Gastrocnemius medialis (tissue), 4 donors: ENCODE measurements around the gene EPHX1. TPM values are rescaled to one million over a fixed set of nuclear protein-coding genes. Genes with fewer than 3 reads are reported as not detected.
"Not testable (repeated sequence)": the region's sequence is repeated elsewhere in the genome, so short reads cannot be mapped to it uniquely, and the experiment has no call there.

Experiments used
- ATAC-seq, 2 donors: fragments of 150-250 bp; one replicate each; pipeline ENCODE4 v1.9.1; 2016
- DNase-seq, 2 donors: peaks; one replicate each; pipeline ENCODE4 v3.0.0-alpha.2; 2019
- H3K27ac ChIP-seq, 4 donors: fragments of 200-600 bp; sonication (generic); 1 replicate in 1 of 4; 2 replicates in 3 of 4; pipeline ENCODE4 v1.5.1; 2016 to 2018; ENCODE audit warnings: mild to moderate bottlenecking in 2 of 4, moderate library complexity in 1 of 4
- H3K27me3 ChIP-seq, 3 donors: fragments of 200-600 bp; sonication (generic) in 2 of 3; 1 replicate in 1 of 3; 2 replicates in 2 of 3; pipeline versions ENCODE4 v1.5.1 to v1.6.0; 2016 to 2019; ENCODE audit warnings: mild to moderate bottlenecking in 1 of 3, moderate library complexity in 1 of 3
- H3K36me3 ChIP-seq, 2 donors: fragments of 200-600 bp; sonication (generic) in 1 of 2; one replicate each; pipeline ENCODE4 v1.5.1; 2017 to 2018
- H3K4me1 ChIP-seq, 2 donors: fragments of 200-600 bp; sonication (generic) in 1 of 2; one replicate each; pipeline ENCODE4 v1.5.1; 2016 to 2017; ENCODE audit warnings: mild to moderate bottlenecking in 2 of 2
- H3K4me3 ChIP-seq, 4 donors: fragments of 200-600 bp; sonication (generic) in 3 of 4; 1 replicate in 1 of 4; 2 replicates in 3 of 4; pipeline ENCODE4 v1.5.1; 2016 to 2019; ENCODE audit warnings: mild to moderate bottlenecking in 2 of 4
- H3K9me3 ChIP-seq, 3 donors: fragments of 200-600 bp; sonication (generic) in 2 of 3; 1 replicate in 1 of 3; 2 replicates in 2 of 3; pipeline ENCODE4 v1.5.1; 2016 to 2019
- POLR2A ChIP-seq, 2 donors: fragments of 450-650 bp; IDR thresholded peaks; one replicate each; pipeline ENCODE4 v1.6.1; 2017; ENCODE audit warnings: antibody characterized with exemption in 2 of 2, mild to moderate bottlenecking in 2 of 2, moderate library complexity in 2 of 2
- in situ Hi-C, 4 donors: fragments of 200-750 bp; cut with MboI; loops; one replicate each; pipeline versions ENCODE4 v1.15.0 to v1.8.0; 2017; ENCODE audit warnings: low sequenced_read_pairs in 4 of 4
- intact Hi-C: fragments of 100-400 bp; cut with DNase I; formaldehyde crosslinking; loops from one replicate; pipeline ENCODE4 v1.15.1; 2023; ENCODE audit warnings: low total_unique reads
- total RNA-seq, 4 donors: library from RNA; depleted of rRNA; stranded (reverse); fragments of >200 nt; gene quantifications; one replicate each; pipeline versions ENCODE4 v1.1.0 to v1.2.3, GENCODE V29; 2016
- TF ChIP-seq, protein P1 (sequence below), 5 experiments: fragments of 450-650 bp in 3 of 5; fragments of 200-600 bp in 2 of 5; sonication (generic) in 2 of 5; IDR thresholded peaks in 4 of 5; conservative IDR thresholded peaks in 1 of 5; 1 replicate in 4 of 5; 2 replicates in 1 of 5; pipeline ENCODE4 v1.5.1; 2016 to 2019; ENCODE audit warnings: antibody characterized with exemption in 5 of 5, mild to moderate bottlenecking in 3 of 5, moderate library complexity in 3 of 5

The EPHX1 gene
- total RNA-seq, 4 donors from 2014 or later = 65.7 to 155 (median 108) TPM

DNA sequence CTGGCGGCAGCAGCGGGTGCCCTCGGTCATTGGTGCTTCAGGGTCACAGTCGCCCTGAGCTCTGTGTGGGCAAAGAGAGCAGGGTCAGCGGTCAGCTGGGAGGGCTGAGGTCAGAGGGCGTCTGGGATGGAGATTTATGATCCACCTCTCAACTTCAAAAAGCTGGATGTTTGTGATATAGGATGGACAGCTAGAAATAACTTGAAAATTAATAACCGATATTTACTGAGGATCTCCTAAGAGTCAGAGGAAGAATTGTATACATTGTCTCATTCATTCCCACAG is 77.0 kb downstream of the EPHX1 start:
- H3K27ac ChIP-seq = no peak overlapping the region
- no peak for TF ChIP-seq POLR2A (IDR thresholded peaks at IDR 0.05)
- no peak for ATAC-seq
- intact Hi-C loops = loop anchor here (10.0 kb wide), 1 partner anchor 88 kb away; no protein-coding TSS in a partner anchor
- H3K36me3 ChIP-seq = no peaks in the 10 kb centered on the region
- in situ Hi-C loops = no loop called here
- H3K27me3 ChIP-seq = no peaks in the 10 kb centered on the region
- H3K9me3 ChIP-seq = no peaks in the 10 kb centered on the region
- H3K4me3 ChIP-seq = no peak overlapping the region
- no peak for DNase-seq
- peaks cover 0 to 5% of the 10 kb centered on the region in 2 donors for H3K4me1 ChIP-seq

DNA sequence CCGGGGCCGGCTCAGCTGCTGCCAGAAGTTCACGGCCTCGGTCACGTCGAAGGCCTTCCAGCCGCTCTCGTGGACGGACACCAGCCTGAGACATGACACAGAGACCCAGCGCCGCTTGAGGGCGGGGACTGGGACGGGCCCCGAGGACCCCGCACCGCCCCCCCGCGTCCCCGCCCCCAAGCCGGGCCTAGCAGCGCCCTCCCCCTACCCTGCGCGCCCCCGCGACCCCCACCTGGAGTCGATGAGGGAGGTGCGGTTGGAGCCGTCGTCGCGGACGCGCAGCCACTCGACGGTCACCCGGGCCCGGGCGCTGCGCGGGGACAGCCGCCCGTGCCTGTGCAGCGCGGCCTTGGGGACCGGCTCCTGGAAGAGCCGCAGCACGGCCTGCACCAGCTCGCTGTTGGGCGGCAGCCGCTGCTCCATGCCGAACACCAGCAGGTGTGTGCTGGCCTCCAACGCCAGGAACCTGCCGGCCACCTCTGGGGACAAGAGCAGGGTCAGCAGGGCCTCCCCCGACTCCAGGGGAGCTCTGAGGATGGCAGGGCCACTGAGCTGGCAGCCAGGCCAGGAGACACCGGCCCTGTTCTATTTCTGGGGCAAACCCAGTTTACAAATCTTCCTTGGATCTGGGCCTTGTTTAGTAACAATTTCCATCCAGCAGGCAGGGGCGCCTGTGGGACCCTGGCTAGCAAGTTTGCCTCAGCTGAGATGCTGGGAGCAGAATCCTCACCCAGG is 77.8 kb downstream of the EPHX1 start:
- not testable (repeated sequence) for H3K9me3 ChIP-seq, ATAC-seq, DNase-seq

DNA sequence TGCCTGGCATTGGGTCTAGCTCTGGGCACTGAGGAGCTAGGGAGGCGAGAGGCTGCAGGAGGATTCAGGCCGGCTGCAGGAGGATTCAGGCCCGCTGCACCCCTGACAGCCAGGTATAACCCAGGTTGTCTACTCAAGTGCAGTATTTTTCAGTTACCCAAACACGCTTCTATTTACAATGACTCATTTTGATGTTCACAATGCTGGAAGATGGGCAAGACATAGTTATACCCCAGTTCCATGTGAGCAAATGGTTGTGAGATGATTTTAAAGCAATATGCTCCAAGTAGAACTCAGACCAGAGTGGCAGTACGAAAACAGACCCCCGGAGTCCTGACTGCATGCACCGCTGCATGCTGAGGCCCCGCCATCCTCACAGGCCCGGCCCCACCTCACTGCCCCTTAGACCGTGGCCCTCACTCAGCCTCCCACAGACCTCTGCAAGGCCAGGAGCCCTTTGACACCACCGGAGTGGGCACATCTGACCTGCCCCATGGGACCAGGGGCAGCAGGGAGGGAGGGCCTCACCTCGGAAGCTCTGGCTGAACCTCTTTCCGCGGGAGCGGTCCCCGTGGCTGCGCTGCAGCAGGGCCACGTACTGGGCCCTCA is 78.5 kb downstream of the EPHX1 start:
- no peak for DNase-seq
- intact Hi-C loops = loop anchor here (10.0 kb wide), 1 partner anchor 86 kb away; no protein-coding TSS in a partner anchor
- H3K9me3 ChIP-seq = no peaks in the 10 kb centered on the region
- in situ Hi-C loops = no loop called here
- H3K27ac ChIP-seq = no peak overlapping the region
- TF ChIP-seq, protein P1, sequence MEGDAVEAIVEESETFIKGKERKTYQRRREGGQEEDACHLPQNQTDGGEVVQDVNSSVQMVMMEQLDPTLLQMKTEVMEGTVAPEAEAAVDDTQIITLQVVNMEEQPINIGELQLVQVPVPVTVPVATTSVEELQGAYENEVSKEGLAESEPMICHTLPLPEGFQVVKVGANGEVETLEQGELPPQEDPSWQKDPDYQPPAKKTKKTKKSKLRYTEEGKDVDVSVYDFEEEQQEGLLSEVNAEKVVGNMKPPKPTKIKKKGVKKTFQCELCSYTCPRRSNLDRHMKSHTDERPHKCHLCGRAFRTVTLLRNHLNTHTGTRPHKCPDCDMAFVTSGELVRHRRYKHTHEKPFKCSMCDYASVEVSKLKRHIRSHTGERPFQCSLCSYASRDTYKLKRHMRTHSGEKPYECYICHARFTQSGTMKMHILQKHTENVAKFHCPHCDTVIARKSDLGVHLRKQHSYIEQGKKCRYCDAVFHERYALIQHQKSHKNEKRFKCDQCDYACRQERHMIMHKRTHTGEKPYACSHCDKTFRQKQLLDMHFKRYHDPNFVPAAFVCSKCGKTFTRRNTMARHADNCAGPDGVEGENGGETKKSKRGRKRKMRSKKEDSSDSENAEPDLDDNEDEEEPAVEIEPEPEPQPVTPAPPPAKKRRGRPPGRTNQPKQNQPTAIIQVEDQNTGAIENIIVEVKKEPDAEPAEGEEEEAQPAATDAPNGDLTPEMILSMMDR (IDR thresholded peaks at IDR 0.05 in 4 of 5, conservative IDR thresholded peaks at IDR 0.05 in 1 of 5) = no peak
- TF ChIP-seq POLR2A (IDR thresholded peaks at IDR 0.05) = no peak
- H3K36me3 ChIP-seq = no peaks in the 10 kb centered on the region
- H3K27me3 ChIP-seq = no peaks in the 10 kb centered on the region
- H3K4me1 ChIP-seq = peaks cover 0 to under 1% of the 10 kb centered on the region in 2 donors
- no peak overlapping the region for H3K4me3 ChIP-seq
- ATAC-seq = no peak

More for the DNA sequence above, 77.8 kb downstream of the EPHX1 start:
- H3K4me1 ChIP-seq, H3K4me3 ChIP-seq, H3K27me3 ChIP-seq, H3K27ac ChIP-seq, in situ Hi-C loops, H3K36me3 ChIP-seq: not testable (repeated sequence)
- intact Hi-C loops = loop anchor here (10.0 kb wide), 1 partner anchor 87 kb away; no protein-coding TSS in a partner anchor

GRCh38 chr1:225888898-225889601 is 79.1 kb downstream of the EPHX1 start, which contains the start of gene LEFTY1:
TSS of gene LEFTY1 (minus strand) at chr1:225889146. CDS start at chr1:225889066, 80 bp downstream.
- no peak within 1 kb of the TSS for H3K4me3 ChIP-seq
- in situ Hi-C loops = no loop called here
- no peaks in the 10 kb centered on the region for H3K36me3 ChIP-seq
- TF ChIP-seq POLR2A (IDR thresholded peaks at IDR 0.05) = no peak
- TF ChIP-seq, protein P1 (IDR thresholded peaks at IDR 0.05 in 4 of 5, conservative IDR thresholded peaks at IDR 0.05 in 1 of 5) = no peak
- H3K9me3 ChIP-seq = no peaks in the 10 kb centered on the region
- ATAC-seq = no peak
- no peak within 1 kb of the TSS for H3K27ac ChIP-seq
- no peaks in the 10 kb centered on the region for H3K27me3 ChIP-seq
- no peaks in the 10 kb centered on the region for H3K4me1 ChIP-seq
- intact Hi-C loops = loop anchor here (10.0 kb wide), 1 partner anchor 86 kb away; no protein-coding TSS in a partner anchor
- no peak for DNase-seq

GRCh38 chr1:225889743-225890142 is 79.8 kb downstream of the EPHX1 start:
- in situ Hi-C loops = no loop called here
- intact Hi-C loops = loop anchor here (10.0 kb wide), 1 partner anchor 85 kb away; no protein-coding TSS in a partner anchor
- H3K27ac ChIP-seq = no peak overlapping the region

More at GRCh38 chr1:225889743-225890142, 79.8 kb downstream of the EPHX1 start:
- no peak overlapping the region for H3K4me3 ChIP-seq
- H3K27me3 ChIP-seq = no peaks in the 10 kb centered on the region
- H3K36me3 ChIP-seq = no peaks in the 10 kb centered on the region
- TF ChIP-seq POLR2A (IDR thresholded peaks at IDR 0.05) = no peak
- TF ChIP-seq, protein P1 (IDR thresholded peaks at IDR 0.05 in 4 of 5, conservative IDR thresholded peaks at IDR 0.05 in 1 of 5) = no peak
- H3K4me1 ChIP-seq = no peaks in the 10 kb centered on the region
- no peak for DNase-seq
- ATAC-seq = no peak
- no peaks in the 10 kb centered on the region for H3K9me3 ChIP-seq
